ENCODE data around the gene C11orf65. TPM values are rescaled to one million over a fixed set of nuclear protein-coding genes. Genes with fewer than 3 reads are reported as not detected.

The C11orf65 gene
- total RNA-seq, 2 donors from 2014 or later: 1.3 to 1.6 TPM

DNA sequence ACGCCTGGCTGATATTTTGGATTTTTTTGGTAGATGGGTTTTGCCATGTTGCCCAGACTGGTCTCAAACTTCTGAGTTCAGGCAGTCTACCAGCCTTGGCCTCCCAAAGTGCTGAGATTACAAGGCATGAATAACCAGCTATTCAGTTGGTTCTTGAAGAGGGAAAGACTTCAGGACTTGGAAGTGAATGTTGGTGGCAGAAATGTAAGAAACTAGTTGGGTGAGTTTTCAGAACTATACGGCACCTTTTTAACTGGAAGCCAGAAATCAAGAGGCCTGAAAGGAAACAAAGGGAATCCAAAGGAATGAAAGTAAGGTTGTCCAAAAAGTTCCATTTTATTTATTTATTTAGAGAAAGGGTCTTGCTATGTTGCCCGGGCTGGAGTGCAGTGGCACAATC lies 28.0 kb upstream of the C11orf65 start:
- WGBS, 2 donors: 67 to 87% methylated on average over 2 to 3 of the region's 3 CpGs
- H3K36me3 ChIP-seq (replicated peaks in 1 of 2; ENCODE audit: insufficient read depth in 1 of 2, low read depth in 2 of 2): no peaks in the 10 kb centered on the region
- H3K4me1 ChIP-seq: peaks cover 22% of the 10 kb centered on the region
- no peak overlapping the region for H3K4me3 ChIP-seq
- no peaks in the 10 kb centered on the region for H3K27me3 ChIP-seq
- TF ChIP-seq, protein P1, sequence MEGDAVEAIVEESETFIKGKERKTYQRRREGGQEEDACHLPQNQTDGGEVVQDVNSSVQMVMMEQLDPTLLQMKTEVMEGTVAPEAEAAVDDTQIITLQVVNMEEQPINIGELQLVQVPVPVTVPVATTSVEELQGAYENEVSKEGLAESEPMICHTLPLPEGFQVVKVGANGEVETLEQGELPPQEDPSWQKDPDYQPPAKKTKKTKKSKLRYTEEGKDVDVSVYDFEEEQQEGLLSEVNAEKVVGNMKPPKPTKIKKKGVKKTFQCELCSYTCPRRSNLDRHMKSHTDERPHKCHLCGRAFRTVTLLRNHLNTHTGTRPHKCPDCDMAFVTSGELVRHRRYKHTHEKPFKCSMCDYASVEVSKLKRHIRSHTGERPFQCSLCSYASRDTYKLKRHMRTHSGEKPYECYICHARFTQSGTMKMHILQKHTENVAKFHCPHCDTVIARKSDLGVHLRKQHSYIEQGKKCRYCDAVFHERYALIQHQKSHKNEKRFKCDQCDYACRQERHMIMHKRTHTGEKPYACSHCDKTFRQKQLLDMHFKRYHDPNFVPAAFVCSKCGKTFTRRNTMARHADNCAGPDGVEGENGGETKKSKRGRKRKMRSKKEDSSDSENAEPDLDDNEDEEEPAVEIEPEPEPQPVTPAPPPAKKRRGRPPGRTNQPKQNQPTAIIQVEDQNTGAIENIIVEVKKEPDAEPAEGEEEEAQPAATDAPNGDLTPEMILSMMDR (IDR thresholded peaks at IDR 0.05): no peak
- no peak for TF ChIP-seq POLR2A (IDR thresholded peaks at IDR 0.05)
- ATAC-seq (no peak), DNase-seq (no peak)
- intact Hi-C loops (cut with DNase I): no loop called here
- no peaks in the 10 kb centered on the region for H3K9me3 ChIP-seq
- peak overlapping the region in 1 of 4 donors; percentile 34 for H3K27ac ChIP-seq

DNA sequence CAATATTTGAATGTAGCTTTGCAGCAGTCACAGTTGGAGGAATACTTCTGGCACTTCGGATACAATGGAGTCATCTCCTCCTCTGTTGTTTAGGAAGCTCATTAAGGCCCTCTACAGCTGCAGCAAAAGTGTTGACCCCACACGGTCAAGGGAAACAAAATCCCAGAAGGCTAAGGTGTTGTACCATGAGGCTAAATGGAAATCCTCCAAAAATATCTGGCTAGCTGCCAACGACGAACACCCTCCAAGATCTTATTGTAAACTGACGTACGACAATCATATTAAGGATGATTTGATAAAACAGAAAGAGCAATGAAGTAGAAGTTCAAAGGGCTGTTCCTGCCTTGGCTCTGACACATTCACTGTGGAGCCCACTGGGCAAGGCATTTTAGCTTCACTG lies 26.9 kb upstream of the C11orf65 start:
- Histone ChIP-seq H3K4me1 (peaks cover 22% of the 10 kb centered on the region), H3K27ac (no peak overlapping the region), H3K36me3 (replicated peaks in 1 of 2; ENCODE audit: insufficient read depth in 1 of 2, low read depth in 2 of 2) (no peaks in the 10 kb centered on the region), H3K27me3 (no peaks in the 10 kb centered on the region), H3K9me3 (no peaks in the 10 kb centered on the region), H3K4me3 (no peak overlapping the region)
- ATAC-seq (no peak), DNase-seq (no peak)
- TF ChIP-seq POLR2A (IDR thresholded peaks at IDR 0.05): no peak
- TF ChIP-seq, protein P1 (IDR thresholded peaks at IDR 0.05): no peak
- 42 to 44% methylated on average over 6 of the region's 6 CpGs for WGBS, 2 donors
- intact Hi-C loops (cut with DNase I): no loop called here

DNA sequence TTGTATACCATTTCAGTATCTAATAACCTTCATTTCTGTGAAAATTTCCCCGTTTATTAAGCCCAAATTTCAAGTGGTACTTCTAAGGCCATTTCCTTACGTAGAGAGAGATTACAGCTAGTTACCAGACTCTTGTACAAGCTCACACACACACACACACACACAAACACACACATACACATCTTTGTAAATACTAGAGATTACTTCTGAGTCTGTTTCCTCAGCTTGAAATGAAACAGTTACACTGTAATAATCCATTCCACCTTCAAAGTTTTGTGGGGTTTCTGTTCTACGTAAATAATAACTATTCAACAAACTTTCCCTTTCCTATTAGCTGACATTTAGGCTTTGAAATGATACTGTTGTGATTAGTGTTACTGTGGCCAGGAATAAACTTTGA lies 24.6 kb upstream of the C11orf65 start:
- H3K27ac ChIP-seq: no peak overlapping the region
- no peak for TF ChIP-seq POLR2A (IDR thresholded peaks at IDR 0.05)
- TF ChIP-seq, protein P1 (IDR thresholded peaks at IDR 0.05): no peak
- DNase-seq: no peak
- no peak for ATAC-seq
- no peak overlapping the region for H3K4me3 ChIP-seq
- intact Hi-C loops (cut with DNase I): no loop called here
- H3K36me3 ChIP-seq (replicated peaks in 1 of 2; ENCODE audit: insufficient read depth in 1 of 2, low read depth in 2 of 2): peaks cover 0 to 2% of the 10 kb centered on the region in 2 donors
- WGBS, 2 donors: 64 to 84% methylated on average over 3 of the region's 3 CpGs
- H3K27me3 ChIP-seq: no peaks in the 10 kb centered on the region
- H3K4me1 ChIP-seq: peaks cover 18% of the 10 kb centered on the region
- H3K9me3 ChIP-seq: no peaks in the 10 kb centered on the region

DNA sequence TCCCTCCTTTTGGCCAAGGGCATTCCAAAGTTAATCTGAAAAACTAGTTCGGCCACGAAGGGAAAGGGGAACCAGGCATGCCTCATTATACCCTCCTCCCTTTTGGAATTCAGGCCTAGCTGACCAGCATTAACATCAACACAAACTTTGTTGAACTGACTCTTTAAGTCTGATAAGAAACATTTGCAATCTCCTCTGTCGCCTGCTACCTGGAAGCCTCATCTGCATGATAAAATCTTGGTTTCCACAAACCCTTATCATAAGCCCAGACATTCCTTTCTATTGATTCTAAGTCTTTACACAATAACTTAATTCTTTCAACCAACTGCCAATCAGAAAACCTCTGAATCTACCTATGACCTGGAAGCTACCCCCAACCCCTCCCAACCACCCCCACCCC lies 19.5 kb upstream of the C11orf65 start:
- Histone ChIP-seq H3K9me3 (no peaks in the 10 kb centered on the region), H3K4me1 (no peaks in the 10 kb centered on the region), H3K27ac (no peak overlapping the region), H3K36me3 (replicated peaks in 1 of 2; ENCODE audit: insufficient read depth in 1 of 2, low read depth in 2 of 2) (peaks cover 0 to 2% of the 10 kb centered on the region in 2 donors), H3K4me3 (no peak overlapping the region), H3K27me3 (no peaks in the 10 kb centered on the region)
- no peak for DNase-seq
- 90 to 92% methylated on average over 3 of the region's 3 CpGs for WGBS, 2 donors
- intact Hi-C loops (cut with DNase I): no loop called here
- TF ChIP-seq, protein P1 (IDR thresholded peaks at IDR 0.05): no peak
- no peak for TF ChIP-seq POLR2A (IDR thresholded peaks at IDR 0.05)
- ATAC-seq: no peak

DNA sequence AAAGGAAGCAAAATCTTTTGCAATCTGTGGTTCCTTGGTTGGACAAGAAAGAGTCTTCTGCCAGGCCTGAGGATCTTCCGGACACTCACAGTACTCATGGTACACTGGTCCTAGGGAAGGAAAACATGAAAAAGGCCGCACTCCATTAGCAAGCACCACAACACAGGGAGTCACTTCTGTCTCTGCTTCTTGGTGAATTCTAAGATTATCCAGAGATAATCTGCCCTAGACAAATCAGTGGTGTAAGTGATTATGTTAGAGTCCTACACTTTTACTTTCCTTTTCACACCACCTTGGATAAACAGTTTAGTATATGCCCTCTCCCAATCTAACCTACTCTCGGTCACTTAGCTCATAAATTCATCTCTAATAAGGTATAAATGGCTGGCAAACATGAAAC lies 19.0 kb upstream of the C11orf65 start:
- DNase-seq (no peak), ATAC-seq (no peak)
- Histone ChIP-seq H3K36me3 (replicated peaks in 1 of 2; ENCODE audit: insufficient read depth in 1 of 2, low read depth in 2 of 2) (peaks cover 0 to 2% of the 10 kb centered on the region in 2 donors), H3K4me3 (no peak overlapping the region), H3K9me3 (no peaks in the 10 kb centered on the region), H3K27ac (no peak overlapping the region), H3K4me1 (no peaks in the 10 kb centered on the region), H3K27me3 (no peaks in the 10 kb centered on the region)
- 94% methylated on average over 3 of the region's 3 CpGs for WGBS, 2 donors
- TF ChIP-seq, protein P1 (IDR thresholded peaks at IDR 0.05): no peak
- no peak for TF ChIP-seq POLR2A (IDR thresholded peaks at IDR 0.05)
- intact Hi-C loops (cut with DNase I): no loop called here
